Liver (tissue), 9 donors: ENCODE results near the gene ZNF574. TPM values are rescaled to one million over a fixed set of nuclear protein-coding genes. Genes with fewer than 3 reads are reported as not detected.

Experiments
- DNase-seq: peaks from one replicate; pipeline ENCODE4 v3.0.0-alpha.2; 2017; ENCODE audit warnings: low spot score
- H3K27ac ChIP-seq, 2 donors: one replicate each; pipeline ENCODE4 v1.7.0; 2013; ENCODE audit warnings: inconsistent platforms in 2 of 2, low read length in 2 of 2, control low read depth in 1 of 2, low read depth in 1 of 2, mild to moderate bottlenecking in 1 of 2
- H3K27me3 ChIP-seq, 4 donors: one replicate each; pipeline versions ENCODE4 v1.6.1 to v1.7.0; 2013; ENCODE audit warnings: low read length in 3 of 4, inconsistent platforms in 1 of 4, mild to moderate bottlenecking in 1 of 4, moderate library complexity in 1 of 4; ENCODE audit not compliant: control insufficient read depth in 4 of 4, insufficient read depth in 4 of 4
- H3K36me3 ChIP-seq, 4 donors: one replicate each; pipeline versions ENCODE4 v1.6.1 to v1.7.0; 2013; ENCODE audit warnings: low read length in 3 of 4, mild to moderate bottlenecking in 3 of 4, low read depth in 1 of 4, moderate library complexity in 1 of 4; ENCODE audit not compliant: control insufficient read depth in 4 of 4, insufficient read depth in 3 of 4
- H3K4me1 ChIP-seq, 4 donors: one replicate each; pipeline versions ENCODE4 v1.6.1 to v1.7.0; 2013; ENCODE audit warnings: low read length in 3 of 4, mild to moderate bottlenecking in 3 of 4, moderate library complexity in 1 of 4; ENCODE audit not compliant: control insufficient read depth in 4 of 4, insufficient read depth in 4 of 4
- H3K4me3 ChIP-seq, 3 donors: one replicate each; pipeline versions ENCODE4 v1.6.1 to v1.7.0; 2013; ENCODE audit warnings: low read length in 3 of 3, control low read depth in 1 of 3, low read depth in 1 of 3, mild to moderate bottlenecking in 1 of 3
- H3K9ac ChIP-seq, 2 donors: one replicate each; pipeline ENCODE4 v1.7.0; 2013; ENCODE audit warnings: low read length in 2 of 2, mild to moderate bottlenecking in 2 of 2, moderate library complexity in 2 of 2, control low read depth in 1 of 2, low read depth in 1 of 2
- H3K9me3 ChIP-seq, 4 donors: one replicate each; pipeline versions ENCODE4 v1.6.1 to v1.7.0; 2013; ENCODE audit warnings: low read length in 3 of 4; ENCODE audit not compliant: control insufficient read depth in 4 of 4
- ATF3 ChIP-seq: IDR thresholded peaks from 2 replicates; pipeline ENCODE4 v1.6.1; 2016; ENCODE audit warnings: antibody characterized with exemption
- CTCF ChIP-seq: fragments of 150-350 bp; IDR thresholded peaks from 2 replicates; pipeline ENCODE4 v1.5.1; 2017; ENCODE audit warnings: improper control_type of control experiment, low read depth, low read length; ENCODE audit not compliant: missing input control
- EGR1 ChIP-seq, 2 donors: IDR thresholded peaks; 2 replicates each; pipeline ENCODE4 v1.6.1; 2016 to 2018; ENCODE audit warnings: antibody characterized with exemption in 2 of 2, low read depth in 2 of 2
- FOXA1 ChIP-seq: IDR thresholded peaks from 2 replicates; pipeline ENCODE4 v1.6.1; 2016; ENCODE audit warnings: antibody characterized with exemption
- FOXA2 ChIP-seq: IDR thresholded peaks from 2 replicates; pipeline ENCODE4 v1.6.1; 2016; ENCODE audit warnings: antibody characterized with exemption
- GABPA ChIP-seq, 2 donors: IDR thresholded peaks in 1 of 2; conservative IDR thresholded peaks in 1 of 2; 2 replicates each; pipeline ENCODE4 v1.6.1; 2016; ENCODE audit warnings: antibody characterized with exemption in 2 of 2, mild to moderate bottlenecking in 1 of 2, moderate library complexity in 1 of 2
- HNF4A ChIP-seq, 2 donors: conservative IDR thresholded peaks; 2 replicates each; pipeline ENCODE4 v1.6.1; 2016; ENCODE audit warnings: antibody characterized with exemption in 2 of 2, mild to moderate bottlenecking in 2 of 2
- HNF4G ChIP-seq: IDR thresholded peaks from 2 replicates; pipeline ENCODE4 v1.6.1; 2016; ENCODE audit warnings: antibody characterized with exemption
- JUND ChIP-seq, 2 donors: IDR thresholded peaks; 2 replicates each; pipeline ENCODE4 v1.6.1; 2016; ENCODE audit warnings: antibody characterized with exemption in 2 of 2
- NR2F2 ChIP-seq: IDR thresholded peaks from 2 replicates; pipeline ENCODE4 v1.6.1; 2016; ENCODE audit warnings: antibody characterized with exemption
- RAD21 ChIP-seq, 2 donors: IDR thresholded peaks; 2 replicates each; pipeline ENCODE4 v1.6.1; 2016; ENCODE audit warnings: antibody characterized with exemption in 2 of 2, mild to moderate bottlenecking in 2 of 2
- RXRA ChIP-seq, 2 donors: IDR thresholded peaks; 2 replicates each; pipeline ENCODE4 v1.6.1; 2017 to 2018; ENCODE audit warnings: antibody characterized with exemption in 2 of 2, mild to moderate bottlenecking in 1 of 2
- SP1 ChIP-seq: IDR thresholded peaks from 2 replicates; pipeline ENCODE4 v1.6.1; 2018; ENCODE audit warnings: antibody characterized with exemption, mild to moderate bottlenecking
- TAF1 ChIP-seq: conservative IDR thresholded peaks from 2 replicates; pipeline ENCODE4 v1.6.1; 2016; ENCODE audit warnings: antibody characterized with exemption, mild to moderate bottlenecking
- YY1 ChIP-seq: IDR thresholded peaks from 2 replicates; pipeline ENCODE4 v1.6.1; 2016; ENCODE audit warnings: antibody characterized with exemption, mild to moderate bottlenecking
- WGBS: extraction: QIAGEN DNeasy Blood & Tissue Kit; methylation state at CpG from one replicate; pipeline ENCODE4 v1.1.7; 2013; 5-methylcytosine and 5-hydroxymethylcytosine counted together
- polyA plus RNA-seq, 2 donors: library from polyadenylated mRNA; stranded (reverse) in 1 of 2; unstranded in 1 of 2; fragments of 200-250 nt in 1 of 2; fragments of >200 nt in 1 of 2; fragmentation: Nextera tagmentation in 1 of 2; extraction: Ambion mirVana in 1 of 2; gene quantifications; one replicate each; pipeline versions ENCODE4 v1.2.1 to v1.2.3, GENCODE V29; 2013 to 2015
- total RNA-seq, 2 donors: library from RNA; depleted of rRNA; stranded (reverse); fragments of >200 nt; gene quantifications; one replicate each; pipeline ENCODE4 v1.2.3, GENCODE V29; 2014
- TF ChIP-seq, protein P1 (sequence below): IDR thresholded peaks from 2 replicates; pipeline ENCODE4 v1.6.1; 2016; ENCODE audit warnings: antibody characterized with exemption, mild to moderate bottlenecking
- TF ChIP-seq, protein P2 (sequence below): IDR thresholded peaks from 2 replicates; pipeline ENCODE4 v1.6.1; 2016; ENCODE audit warnings: antibody characterized with exemption
- TF ChIP-seq, protein P3 (sequence below): IDR thresholded peaks from 2 replicates; pipeline ENCODE4 v1.6.1; 2016; ENCODE audit warnings: antibody characterized with exemption
- donor health status: healthy.
- donor health status: healthy.
- donor health status: healthy.
- donor health status: healthy.
- donor health status: healthy.

Gene ZNF574
- total and polyA plus RNA-seq, 4 donors = 3.3 to 7.4 (median 6.5) TPM

DNA sequence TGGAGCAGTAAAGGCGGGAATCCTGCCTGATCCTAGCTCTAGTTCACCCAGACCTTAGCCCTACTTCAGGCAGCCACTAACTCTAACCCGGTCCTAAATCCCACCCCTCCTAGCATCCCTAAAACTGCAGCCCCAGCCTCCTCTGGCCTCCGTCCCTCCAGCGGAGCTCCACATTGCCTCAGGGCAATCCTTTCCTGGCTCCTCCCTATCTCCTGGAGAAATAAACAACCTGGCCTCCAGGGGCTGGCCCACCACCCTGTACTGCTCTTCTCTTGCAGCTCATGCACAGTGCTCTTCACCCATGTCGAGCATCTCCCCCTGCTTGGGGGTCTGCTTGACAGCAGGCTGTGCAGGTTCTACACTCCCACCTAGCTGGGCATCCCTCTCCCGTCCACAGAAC is 49.6 kb downstream of the ZNF574 start:
- H3K4me1 ChIP-seq = no peaks in the 10 kb centered on the region
- H3K36me3 ChIP-seq = no peaks in the 10 kb centered on the region
- no peak overlapping the region for H3K4me3 ChIP-seq
- WGBS = 63% methylated on average over 6 of the region's 6 CpGs
- no peak overlapping the region for H3K27ac ChIP-seq
- no peak overlapping the region for H3K9ac ChIP-seq
- H3K9me3 ChIP-seq = no peaks in the 10 kb centered on the region
- no peak for DNase-seq
- H3K27me3 ChIP-seq = no peaks in the 10 kb centered on the region
- TF ChIP-seq YY1 = no peak
- no peak for TF ChIP-seq HNF4A (conservative IDR thresholded peaks at IDR 0.05)
- no peak for TF ChIP-seq NR2F2
- TF ChIP-seq, protein P1, sequence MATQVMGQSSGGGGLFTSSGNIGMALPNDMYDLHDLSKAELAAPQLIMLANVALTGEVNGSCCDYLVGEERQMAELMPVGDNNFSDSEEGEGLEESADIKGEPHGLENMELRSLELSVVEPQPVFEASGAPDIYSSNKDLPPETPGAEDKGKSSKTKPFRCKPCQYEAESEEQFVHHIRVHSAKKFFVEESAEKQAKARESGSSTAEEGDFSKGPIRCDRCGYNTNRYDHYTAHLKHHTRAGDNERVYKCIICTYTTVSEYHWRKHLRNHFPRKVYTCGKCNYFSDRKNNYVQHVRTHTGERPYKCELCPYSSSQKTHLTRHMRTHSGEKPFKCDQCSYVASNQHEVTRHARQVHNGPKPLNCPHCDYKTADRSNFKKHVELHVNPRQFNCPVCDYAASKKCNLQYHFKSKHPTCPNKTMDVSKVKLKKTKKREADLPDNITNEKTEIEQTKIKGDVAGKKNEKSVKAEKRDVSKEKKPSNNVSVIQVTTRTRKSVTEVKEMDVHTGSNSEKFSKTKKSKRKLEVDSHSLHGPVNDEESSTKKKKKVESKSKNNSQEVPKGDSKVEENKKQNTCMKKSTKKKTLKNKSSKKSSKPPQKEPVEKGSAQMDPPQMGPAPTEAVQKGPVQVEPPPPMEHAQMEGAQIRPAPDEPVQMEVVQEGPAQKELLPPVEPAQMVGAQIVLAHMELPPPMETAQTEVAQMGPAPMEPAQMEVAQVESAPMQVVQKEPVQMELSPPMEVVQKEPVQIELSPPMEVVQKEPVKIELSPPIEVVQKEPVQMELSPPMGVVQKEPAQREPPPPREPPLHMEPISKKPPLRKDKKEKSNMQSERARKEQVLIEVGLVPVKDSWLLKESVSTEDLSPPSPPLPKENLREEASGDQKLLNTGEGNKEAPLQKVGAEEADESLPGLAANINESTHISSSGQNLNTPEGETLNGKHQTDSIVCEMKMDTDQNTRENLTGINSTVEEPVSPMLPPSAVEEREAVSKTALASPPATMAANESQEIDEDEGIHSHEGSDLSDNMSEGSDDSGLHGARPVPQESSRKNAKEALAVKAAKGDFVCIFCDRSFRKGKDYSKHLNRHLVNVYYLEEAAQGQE = no peak
- TF ChIP-seq CTCF = no peak
- no peak for TF ChIP-seq ATF3
- TF ChIP-seq, protein P2, sequence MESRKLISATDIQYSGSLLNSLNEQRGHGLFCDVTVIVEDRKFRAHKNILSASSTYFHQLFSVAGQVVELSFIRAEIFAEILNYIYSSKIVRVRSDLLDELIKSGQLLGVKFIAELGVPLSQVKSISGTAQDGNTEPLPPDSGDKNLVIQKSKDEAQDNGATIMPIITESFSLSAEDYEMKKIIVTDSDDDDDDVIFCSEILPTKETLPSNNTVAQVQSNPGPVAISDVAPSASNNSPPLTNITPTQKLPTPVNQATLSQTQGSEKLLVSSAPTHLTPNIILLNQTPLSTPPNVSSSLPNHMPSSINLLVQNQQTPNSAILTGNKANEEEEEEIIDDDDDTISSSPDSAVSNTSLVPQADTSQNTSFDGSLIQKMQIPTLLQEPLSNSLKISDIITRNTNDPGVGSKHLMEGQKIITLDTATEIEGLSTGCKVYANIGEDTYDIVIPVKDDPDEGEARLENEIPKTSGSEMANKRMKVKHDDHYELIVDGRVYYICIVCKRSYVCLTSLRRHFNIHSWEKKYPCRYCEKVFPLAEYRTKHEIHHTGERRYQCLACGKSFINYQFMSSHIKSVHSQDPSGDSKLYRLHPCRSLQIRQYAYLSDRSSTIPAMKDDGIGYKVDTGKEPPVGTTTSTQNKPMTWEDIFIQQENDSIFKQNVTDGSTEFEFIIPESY = no peak
- TF ChIP-seq SP1 = no peak
- no peak for TF ChIP-seq RAD21 (IDR thresholded peaks at IDR 0.05)
- TF ChIP-seq GABPA (IDR thresholded peaks at IDR 0.05 in 1 of 2, conservative IDR thresholded peaks at IDR 0.05 in 1 of 2) = no peak
- no peak for TF ChIP-seq TAF1
- TF ChIP-seq EGR1 (IDR thresholded peaks at IDR 0.05; ENCODE audit: low read depth in 2 of 2) = no peak
- no peak for TF ChIP-seq FOXA2
- TF ChIP-seq RXRA (IDR thresholded peaks at IDR 0.05) = no peak
- no peak for TF ChIP-seq HNF4G
- TF ChIP-seq FOXA1 = no peak
- TF ChIP-seq, protein P3, sequence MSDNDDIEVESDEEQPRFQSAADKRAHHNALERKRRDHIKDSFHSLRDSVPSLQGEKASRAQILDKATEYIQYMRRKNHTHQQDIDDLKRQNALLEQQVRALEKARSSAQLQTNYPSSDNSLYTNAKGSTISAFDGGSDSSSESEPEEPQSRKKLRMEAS = no peak
- TF ChIP-seq JUND (IDR thresholded peaks at IDR 0.05) = no peak

DNA sequence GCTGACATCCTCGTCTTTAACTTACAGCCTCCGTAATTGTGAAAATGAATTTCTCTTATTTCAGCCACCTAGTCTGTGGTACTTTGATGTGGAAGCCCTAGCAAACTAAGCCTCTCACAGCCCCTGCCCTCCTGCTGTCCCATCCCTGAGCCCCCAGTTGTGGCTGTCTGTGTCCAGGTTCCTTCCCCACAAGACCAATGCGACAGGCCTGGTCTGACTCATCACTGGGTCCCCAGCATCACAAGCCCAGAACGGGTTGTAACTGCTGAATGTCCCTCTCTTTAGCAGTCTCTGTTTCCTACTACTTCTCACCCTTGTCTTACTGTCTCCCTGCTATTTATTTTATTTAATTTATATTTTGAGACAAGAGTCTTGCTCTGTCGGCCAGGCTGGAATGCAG is 50.6 kb downstream of the ZNF574 start:
- no peak for DNase-seq
- WGBS = 81% methylated on average over 5 of the region's 5 CpGs

More for the DNA sequence above, 50.6 kb downstream of the ZNF574 start:
- no peaks in the 10 kb centered on the region for H3K27me3 ChIP-seq
- H3K9me3 ChIP-seq = no peaks in the 10 kb centered on the region
- no peaks in the 10 kb centered on the region for H3K4me1 ChIP-seq
- H3K9ac ChIP-seq = no peak overlapping the region
- no peak overlapping the region for H3K4me3 ChIP-seq
- TF ChIP-seq, protein P2 = no peak
- H3K36me3 ChIP-seq = no peaks in the 10 kb centered on the region
- H3K27ac ChIP-seq = no peak overlapping the region
